ENCODE measurements around the gene ZNF134. TPM values are rescaled to one million over a fixed set of nuclear protein-coding genes. Genes with fewer than 3 reads are reported as not detected.

The ZNF134 gene
- total RNA-seq, 1 experiment from 2014 or later = 18.9 TPM

- no peaks in the 10 kb centered on the region for H3K36me3 ChIP-seq (ENCODE audit: control insufficient read depth, insufficient read depth, low read length)
- H3K27me3 ChIP-seq (ENCODE audit: control insufficient read depth, insufficient read depth, low read length) = no peaks in the 10 kb centered on the region; the same call in 1 of the 2 replicates
- in situ Hi-C loops (cut with HindIII; ENCODE audit: low pct_unique_long_range_greater_than_20kb, low sequenced_read_pairs) (no loop called here), intact Hi-C loops (cut with micrococcal nuclease; ENCODE audit: unreplicated experiment) (no loop called here)
- BruUV-seq (replicated peaks) = no TSS peak
- DNase-seq (ENCODE audit: low read depth, low spot score) (no peak), ATAC-seq (no peak)
- H3K27ac ChIP-seq (ENCODE audit: low read length) = no peak overlapping the region
- TF ChIP-seq REST (IDR thresholded peaks at IDR 0.05; ENCODE audit: insufficient read depth in 1 of 2, low read depth in 2 of 2, low read length in 1 of 2) = peak; percentile 76 to 80
- no peak for TF ChIP-seq POLR2AphosphoS5 (IDR thresholded peaks at IDR 0.05; ENCODE audit: low read depth, low read length)
- peaks cover 3% of the 10 kb centered on the region for H3K4me1 ChIP-seq (ENCODE audit: control insufficient read depth, insufficient read depth, low read length)
- no peaks in the 10 kb centered on the region for H3K9me3 ChIP-seq (ENCODE audit: control insufficient read depth, insufficient read depth, low read depth, low read length)
- no peak overlapping the region for H3K4me3 ChIP-seq (ENCODE audit: low read depth in 2 of 2, low read length in 2 of 2)
- ChIA-PET POLR2A (no interaction called here), CTCF (no interaction called here)
These were observed 53.2 kb downstream of the ZNF134 start for GRCh38 chr19:57667228-57667627.

GRCh38 chr19:57668635-57669034 lies 54.6 kb downstream of the ZNF134 start, which contains the start of gene ZSCAN4:
Gene ZSCAN4 (plus strand): TSS chr19:57668935. CDS start chr19:57676146, 7,211 bp downstream.
- intact Hi-C loops (cut with micrococcal nuclease; ENCODE audit: unreplicated experiment) (no loop called here), in situ Hi-C loops (cut with HindIII; ENCODE audit: low pct_unique_long_range_greater_than_20kb, low sequenced_read_pairs) (no loop called here)
- Histone ChIP-seq H3K4me3 (ENCODE audit: low read depth in 2 of 2, low read length in 2 of 2) (no peak within 1 kb of the TSS), H3K27me3 (ENCODE audit: control insufficient read depth, insufficient read depth, low read length) (no peaks in the 10 kb centered on the region; the same call in 1 of the 2 replicates), H3K4me1 (ENCODE audit: control insufficient read depth, insufficient read depth, low read length) (peaks cover 3% of the 10 kb centered on the region), H3K36me3 (ENCODE audit: control insufficient read depth, insufficient read depth, low read length) (no peaks in the 10 kb centered on the region), H3K27ac (ENCODE audit: low read length) (no peak within 1 kb of the TSS), H3K9me3 (ENCODE audit: control insufficient read depth, insufficient read depth, low read depth, low read length) (no peaks in the 10 kb centered on the region)
- TF ChIP-seq SIN3A (IDR thresholded peaks at IDR 0.05; ENCODE audit: borderline replicate concordance, insufficient read depth, low read depth, low read length) (no peak), POLR2AphosphoS5 (IDR thresholded peaks at IDR 0.05; ENCODE audit: low read depth, low read length) (no peak), REST (IDR thresholded peaks at IDR 0.05; ENCODE audit: insufficient read depth in 1 of 2, low read depth in 2 of 2, low read length in 1 of 2) (no peak), CTCF (IDR thresholded peaks at IDR 0.05) (no peak), TCF7L2 (IDR thresholded peaks at IDR 0.05; ENCODE audit: low read depth, low read length) (no peak)
- BruUV-seq (replicated peaks) = no TSS peak
- CTCF ChIA-PET = no interaction called here
- ATAC-seq = no peak
- POLR2A ChIA-PET = no interaction called here
- DNase-seq (ENCODE audit: low read depth, low spot score) = no peak

All from Panc1 (cell line).